Measurements from ENCODE around the gene SNCG.

SNCG gene

GRCh38 chr10:86960003-86960862 lies 1.8 kb downstream of the SNCG start:
- no peak for DNase-seq (ENCODE audit: low read depth in 2 of 2)

GRCh38 chr10:86960863-86961434 lies 2.5 kb downstream of the SNCG start:
- no peak for DNase-seq (ENCODE audit: low read depth in 2 of 2)

DNA sequence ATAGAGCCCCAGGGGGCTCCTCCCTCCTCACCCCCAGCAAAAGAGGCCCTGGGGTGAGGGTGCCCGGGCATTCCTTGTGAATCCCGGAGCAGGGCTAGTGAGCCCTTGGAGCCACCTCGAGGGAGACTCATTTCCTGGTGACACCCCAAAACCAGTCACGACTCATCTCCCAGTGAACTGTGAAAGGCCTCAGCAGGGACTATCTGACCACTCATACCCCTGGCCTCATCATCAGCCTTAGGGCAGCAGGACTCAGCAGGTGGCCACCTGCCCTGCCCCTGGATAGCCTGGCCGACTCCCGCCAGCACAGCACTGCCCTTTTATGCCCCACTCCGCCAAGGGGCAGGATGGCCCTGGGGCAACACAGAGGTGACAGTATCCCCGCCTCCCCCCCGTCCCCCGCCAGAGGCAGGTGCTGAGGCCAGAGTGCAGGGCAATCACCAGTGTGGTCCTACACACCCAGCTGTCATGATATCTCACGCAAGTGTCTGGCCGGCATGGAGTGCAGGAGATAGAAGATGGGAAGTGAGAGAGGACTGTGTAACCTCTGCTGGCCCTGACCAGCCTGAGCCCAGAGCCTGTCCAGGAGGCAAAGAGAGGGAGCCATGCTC lies 3.2 kb downstream of the SNCG start:
- DNase-seq (ENCODE audit: low read depth in 2 of 2): no peak

GRCh38 chr10:86962136-86962980 lies 4.0 kb downstream of the SNCG start:
- DNase-seq (ENCODE audit: low read depth in 2 of 2): no peak

DNA sequence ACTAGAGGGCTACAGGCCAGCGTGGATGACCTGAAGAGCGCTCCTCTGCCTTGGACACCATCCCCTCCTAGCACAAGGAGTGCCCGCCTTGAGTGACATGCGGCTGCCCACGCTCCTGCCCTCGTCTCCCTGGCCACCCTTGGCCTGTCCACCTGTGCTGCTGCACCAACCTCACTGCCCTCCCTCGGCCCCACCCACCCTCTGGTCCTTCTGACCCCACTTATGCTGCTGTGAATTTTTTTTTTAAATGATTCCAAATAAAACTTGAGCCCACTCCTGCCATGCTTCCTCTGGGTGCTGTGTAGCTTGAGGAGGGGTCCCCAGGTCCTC lies 4.5 kb downstream of the SNCG start:
- DNase-seq (ENCODE audit: low read depth in 2 of 2): no peak

- no peak for DNase-seq (ENCODE audit: low read depth in 2 of 2)
These were observed 5.0 kb downstream of the SNCG start for GRCh38 chr10:86963341-86963919.

GRCh38 chr10:86964061-86964846 lies 5.9 kb downstream of the SNCG start:
- DNase-seq (ENCODE audit: low read depth in 2 of 2): no peak

GRCh38 chr10:86964847-86965190 lies 6.4 kb downstream of the SNCG start:
- DNase-seq (ENCODE audit: low read depth in 2 of 2): no peak

DNA sequence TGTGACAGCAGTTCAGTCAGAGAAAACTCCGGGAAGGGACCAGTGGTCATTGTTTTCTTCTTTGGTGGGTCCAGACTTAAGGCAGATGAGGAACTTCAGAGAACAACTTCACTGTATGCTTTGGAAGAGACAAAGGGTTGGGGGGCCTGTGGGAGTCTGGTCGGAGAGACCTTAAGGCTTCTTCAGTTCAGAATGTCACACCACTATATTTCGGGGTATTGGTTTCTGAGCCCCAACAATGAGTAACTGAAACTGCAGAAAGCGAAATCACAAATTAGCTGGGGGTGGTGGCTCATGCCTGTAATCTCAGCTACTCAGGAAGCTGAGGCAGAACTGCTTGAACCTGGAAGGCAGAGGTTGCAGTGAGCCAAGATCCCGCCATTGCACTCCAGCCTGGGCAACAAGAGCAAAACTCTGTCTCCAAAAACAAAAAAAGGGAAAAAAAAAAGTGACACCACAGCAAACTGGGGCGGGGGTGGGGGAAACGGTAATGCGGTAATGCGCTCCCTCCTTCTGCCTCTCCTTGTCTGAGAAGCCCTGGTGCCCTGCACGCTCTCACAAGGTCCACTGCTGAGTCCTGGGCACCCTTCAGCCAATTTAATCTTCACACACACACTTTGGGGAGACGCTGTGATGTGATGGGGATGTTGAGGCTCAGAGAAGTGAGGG lies 7.7 kb downstream of the SNCG start:
- no peak for DNase-seq (ENCODE audit: low read depth in 2 of 2)

DNA sequence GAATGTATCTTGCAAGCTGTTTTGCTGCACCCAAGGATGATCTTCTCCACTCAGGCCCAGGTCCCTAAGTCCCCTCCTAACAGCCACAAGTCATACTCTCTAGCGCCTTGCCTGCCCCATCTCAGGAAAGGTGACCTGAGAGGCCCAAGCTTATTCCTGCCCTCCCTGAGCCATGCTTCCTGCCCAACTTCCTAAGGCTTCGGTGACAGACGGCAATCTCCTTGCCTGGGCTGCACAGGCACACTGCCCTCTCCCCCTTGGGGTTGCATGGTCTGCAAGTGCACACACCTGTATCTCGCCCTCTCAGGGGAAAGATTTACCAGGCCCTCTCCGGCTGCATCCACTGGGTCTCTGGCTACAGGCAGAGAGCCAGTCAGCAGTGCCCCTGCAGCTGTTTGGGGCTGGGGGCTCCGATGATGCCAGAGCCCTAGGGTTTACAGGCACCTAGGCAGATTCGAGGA lies 9.1 kb downstream of the SNCG start:
- no peak for DNase-seq (ENCODE audit: low read depth in 2 of 2)

- DNase-seq (ENCODE audit: low read depth in 2 of 2): no peak
These were observed 10.0 kb downstream of the SNCG start, which contains the start of gene ADIRF for GRCh38 chr10:86968271-86968993. Gene ADIRF (plus strand): TSS chr10:86968482. CDS start chr10:86968545, 63 bp downstream.

- DNase-seq (ENCODE audit: low read depth in 2 of 2): no peak
These were observed 10.6 kb downstream of the SNCG start for GRCh38 chr10:86968994-86969355.

DNA sequence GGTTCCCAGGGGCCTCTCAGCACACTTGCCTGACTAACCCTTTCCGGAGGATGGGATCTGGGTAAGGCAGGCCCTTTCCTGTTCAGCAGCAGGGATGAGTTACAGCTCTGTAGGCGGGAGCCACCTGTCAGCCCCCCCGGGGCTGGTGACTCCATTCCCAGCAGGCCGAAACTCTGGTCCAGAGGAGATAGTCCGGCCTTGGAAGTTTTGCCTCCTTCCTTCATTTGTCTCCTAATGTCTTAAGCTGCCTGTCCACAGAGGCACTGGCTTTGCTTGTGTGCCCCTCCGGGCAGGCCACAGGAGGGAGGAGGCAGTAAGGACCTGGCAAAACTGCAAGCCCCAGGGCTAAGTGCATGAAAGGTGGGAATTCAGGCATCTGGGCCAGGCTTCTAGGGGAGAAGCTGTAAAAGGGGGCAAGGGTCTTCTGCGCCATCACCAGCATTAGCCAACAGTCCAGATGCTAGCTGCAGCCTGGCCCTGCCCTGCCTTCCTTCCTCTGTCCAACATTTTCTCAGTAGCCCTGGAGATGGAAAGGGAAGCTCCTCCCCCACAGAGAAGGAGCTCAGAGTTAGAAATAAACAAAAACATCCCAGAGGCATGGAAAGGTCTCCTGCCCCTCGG lies 11.1 kb downstream of the SNCG start:
- DNase-seq (ENCODE audit: low read depth in 2 of 2): no peak

- DNase-seq (ENCODE audit: low read depth in 2 of 2): no peak
These were observed 12.0 kb downstream of the SNCG start for GRCh38 chr10:86970162-86970981.

- DNase-seq (ENCODE audit: low read depth in 2 of 2): no peak
These were observed 12.5 kb downstream of the SNCG start for GRCh38 chr10:86970982-86971231.

DNA sequence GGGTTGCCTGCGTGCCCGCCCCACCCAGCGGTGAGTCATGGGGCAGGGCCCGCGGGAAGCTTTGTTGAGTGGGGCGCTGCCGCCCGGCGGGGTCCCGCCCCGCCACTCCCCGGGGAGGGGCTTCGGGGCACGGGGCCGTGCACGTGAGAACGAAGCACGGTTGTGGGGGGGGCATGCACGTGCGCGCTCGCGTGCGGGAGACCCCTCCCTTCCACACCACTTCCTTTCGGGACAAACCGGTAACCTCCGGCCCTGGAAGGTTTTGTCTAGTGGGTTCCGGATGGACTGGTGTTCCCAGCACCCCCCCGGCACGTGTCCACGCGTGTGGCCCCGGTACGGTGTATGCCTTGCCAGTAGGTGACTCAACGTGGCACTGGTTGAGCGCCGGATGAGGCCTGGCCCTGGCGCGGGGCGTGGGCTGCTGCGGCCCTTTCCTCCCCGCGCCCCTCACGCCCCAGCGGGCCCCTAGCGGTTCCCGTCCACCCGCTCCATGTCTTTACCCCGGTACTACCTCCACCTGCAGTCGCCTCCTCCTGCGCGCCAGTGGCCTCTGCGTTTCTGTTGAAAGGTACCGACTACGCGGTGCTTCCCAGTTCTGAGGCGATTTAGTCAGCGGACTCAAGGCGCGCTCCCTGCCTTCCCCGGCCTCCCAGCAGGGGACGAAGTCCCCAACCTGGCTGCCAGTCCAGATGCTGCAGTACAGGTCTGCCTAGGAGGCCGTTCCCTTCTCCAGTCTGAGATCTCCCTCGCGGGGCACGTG lies 13.0 kb downstream of the SNCG start:
- DNase-seq (ENCODE audit: low read depth in 2 of 2): peak; percentile 72 to 81

DNA sequence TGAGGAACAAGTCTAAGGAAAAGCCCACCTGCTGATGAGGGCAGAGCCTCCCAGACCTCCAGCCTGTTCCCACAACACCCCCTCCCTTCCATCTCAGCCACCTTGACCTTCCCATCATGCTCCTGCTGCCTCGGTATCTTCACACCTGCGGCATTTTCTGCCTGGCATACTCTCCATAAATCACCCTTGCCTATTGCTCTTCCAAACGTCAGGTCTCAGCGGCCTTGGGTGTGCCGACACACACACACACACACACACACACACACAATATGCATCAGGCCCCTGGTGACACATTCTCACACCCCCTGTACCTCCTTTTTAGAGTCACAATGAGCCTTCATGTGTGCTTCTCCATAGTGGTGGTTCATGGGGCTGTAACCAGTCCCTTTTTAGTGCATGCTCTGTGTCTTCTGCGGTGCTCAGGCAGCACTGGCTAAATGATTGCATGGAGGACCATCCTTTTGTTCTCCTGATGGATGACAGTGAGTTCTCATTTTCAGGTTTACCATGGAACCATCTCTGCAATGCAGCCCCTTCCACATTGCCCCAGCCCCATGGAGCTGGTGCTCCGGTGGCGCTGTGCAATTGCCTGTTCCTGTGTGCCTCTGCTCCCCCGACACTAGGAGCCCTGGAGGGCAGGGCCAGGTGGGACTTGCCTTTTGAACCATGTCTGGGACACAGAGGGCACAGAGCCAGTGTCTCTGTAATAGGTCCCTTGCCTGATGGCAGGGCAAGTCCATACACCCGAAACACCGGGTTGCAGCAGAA lies 14.4 kb downstream of the SNCG start:
- no peak for DNase-seq (ENCODE audit: low read depth in 2 of 2)

Measured in stimulated activated CD4-positive, alpha-beta T cell treated with anti-CD3 and anti-CD28 coated beads, Interleukin-1b, Interleukin-23, amount 100 ng/mL, for 1 hour (primary cell).